Loucy (cell line): ENCODE data around the gene SYNE1.

Experiments
- EZH2phosphoT487 ChIP-seq: fragments of 200-600 bp; IDR thresholded peaks from 2 replicates; pipeline ENCODE4 v1.6.1; 2018; ENCODE audit warnings: antibody characterized with exemption, mild to moderate bottlenecking, moderate library complexity, borderline replicate concordance
- TF ChIP-seq, protein P1 (sequence below): fragments of 200-600 bp; sonication (generic); conservative IDR thresholded peaks from 2 replicates; pipeline ENCODE4 v1.5.1; 2014; ENCODE audit warnings: mild to moderate bottlenecking, antibody characterized with exemption, low read length

DNA sequence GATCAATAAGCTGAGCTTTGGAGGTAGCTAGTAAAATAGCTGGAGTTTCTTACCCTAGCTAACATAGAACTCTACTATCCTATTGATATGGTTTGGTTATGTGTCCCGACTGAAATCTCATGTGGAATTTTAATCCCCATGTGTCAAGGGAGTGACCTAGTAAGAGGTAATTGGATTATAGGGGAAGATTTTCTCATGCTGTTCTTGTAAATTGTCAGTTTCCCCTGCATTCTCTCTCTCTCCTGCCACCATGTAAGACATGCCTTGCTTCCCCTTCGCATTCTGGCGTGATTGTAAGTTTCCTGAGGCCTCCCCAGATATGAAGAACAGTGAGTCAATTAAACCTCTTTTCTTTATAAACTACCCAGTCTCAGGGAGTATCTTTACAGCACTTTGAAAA lies 24.6 kb upstream of the SYNE1 start:
- TF ChIP-seq, protein P1, sequence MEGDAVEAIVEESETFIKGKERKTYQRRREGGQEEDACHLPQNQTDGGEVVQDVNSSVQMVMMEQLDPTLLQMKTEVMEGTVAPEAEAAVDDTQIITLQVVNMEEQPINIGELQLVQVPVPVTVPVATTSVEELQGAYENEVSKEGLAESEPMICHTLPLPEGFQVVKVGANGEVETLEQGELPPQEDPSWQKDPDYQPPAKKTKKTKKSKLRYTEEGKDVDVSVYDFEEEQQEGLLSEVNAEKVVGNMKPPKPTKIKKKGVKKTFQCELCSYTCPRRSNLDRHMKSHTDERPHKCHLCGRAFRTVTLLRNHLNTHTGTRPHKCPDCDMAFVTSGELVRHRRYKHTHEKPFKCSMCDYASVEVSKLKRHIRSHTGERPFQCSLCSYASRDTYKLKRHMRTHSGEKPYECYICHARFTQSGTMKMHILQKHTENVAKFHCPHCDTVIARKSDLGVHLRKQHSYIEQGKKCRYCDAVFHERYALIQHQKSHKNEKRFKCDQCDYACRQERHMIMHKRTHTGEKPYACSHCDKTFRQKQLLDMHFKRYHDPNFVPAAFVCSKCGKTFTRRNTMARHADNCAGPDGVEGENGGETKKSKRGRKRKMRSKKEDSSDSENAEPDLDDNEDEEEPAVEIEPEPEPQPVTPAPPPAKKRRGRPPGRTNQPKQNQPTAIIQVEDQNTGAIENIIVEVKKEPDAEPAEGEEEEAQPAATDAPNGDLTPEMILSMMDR, result no peak
- no peak for TF ChIP-seq EZH2phosphoT487
